Measurements from ENCODE around the gene PHLDA1. TPM values are rescaled to one million over a fixed set of nuclear protein-coding genes. Genes with fewer than 3 reads are reported as not detected.
A peak's percentile ranks its signal among the peaks of the same experiment; 100 is the strongest.

PHLDA1 gene
- total RNA-seq, 1 experiment from 2014 or later: 46.2 TPM

DNA sequence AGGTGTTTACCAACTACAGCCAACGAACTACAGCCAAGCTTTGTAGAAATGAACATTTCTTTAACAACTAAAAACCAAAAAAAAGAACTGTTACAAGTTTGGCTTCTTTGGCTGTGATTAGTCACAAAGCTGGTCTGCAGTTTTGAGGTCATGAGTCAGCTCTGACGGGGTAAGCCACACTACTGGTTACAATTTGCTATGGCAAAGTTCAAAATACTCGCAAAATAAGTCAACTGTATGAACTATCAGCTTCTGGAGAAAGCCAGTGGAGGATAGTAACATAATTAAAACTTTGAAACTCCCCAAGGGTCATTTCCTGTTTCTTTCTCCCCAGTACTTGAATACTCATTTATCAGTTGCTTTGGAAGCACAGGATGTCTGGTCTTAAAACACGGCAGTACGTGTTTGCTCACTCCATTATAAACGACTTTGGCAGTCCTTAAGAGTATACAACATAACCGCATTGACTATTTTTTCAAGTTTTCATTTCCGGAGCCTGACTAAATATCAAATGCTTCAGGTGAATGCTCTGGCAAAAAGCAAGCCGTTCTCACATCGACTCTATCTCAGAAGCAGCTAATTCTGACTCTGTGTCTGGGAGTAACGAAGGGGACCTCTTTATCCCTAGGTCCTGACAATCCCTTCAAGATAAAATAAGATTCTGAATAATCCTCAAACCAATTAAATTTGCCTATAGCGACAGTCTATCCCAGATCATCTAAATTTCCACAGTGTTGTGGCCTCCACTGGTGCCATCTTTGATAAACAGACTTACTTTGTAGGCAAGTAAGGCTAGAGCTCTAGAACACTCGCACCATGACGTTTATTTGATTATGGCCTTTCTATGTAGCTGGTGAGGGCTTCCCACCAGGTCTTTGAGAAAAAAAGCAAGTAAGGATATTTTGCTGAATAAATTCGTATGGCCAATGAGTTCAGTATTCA is 10.6 kb downstream of the PHLDA1 start:
- H3K9me3 ChIP-seq: no peaks in the 10 kb centered on the region
- BruUV-seq (replicated peaks): no TSS peak
- H3K27me3 ChIP-seq (replicated peaks; ENCODE audit: control insufficient read depth, insufficient read depth, low read length): no peaks in the 10 kb centered on the region
- no peaks in the 10 kb centered on the region for H3K27me3 Mint-ChIP-seq (ENCODE audit: insufficient read depth, unreplicated experiment)
- no peak overlapping the region for H3K4me3 Mint-ChIP-seq (ENCODE audit: unreplicated experiment)
- H3K4me3 ChIP-seq (ENCODE audit: low read depth, low read length): no peak overlapping the region
- H3K4me1 Mint-ChIP-seq (ENCODE audit: low read depth, unreplicated experiment): peaks cover 24% of the 10 kb centered on the region
- POLR2A ChIA-PET: no interaction called here
- no peak for DNase-seq
- H3K4me1 ChIP-seq: peaks cover 33% of the 10 kb centered on the region
- no peaks in the 10 kb centered on the region for H3K36me3 ChIP-seq (ENCODE audit: control insufficient read depth, insufficient read depth, low read length)
- peaks cover 2% of the 10 kb centered on the region for H3K9me3 Mint-ChIP-seq (ENCODE audit: unreplicated experiment)
- intact Hi-C loops (cut with micrococcal nuclease; ENCODE audit: unreplicated experiment): no loop called here
- CTCF ChIA-PET: no interaction called here
- TF ChIP-seq CTCF (IDR thresholded peaks at IDR 0.05; ENCODE audit: insufficient read depth in 1 of 2, low read depth in 1 of 2, low read length in 1 of 2, severe bottlenecking in 1 of 2, unreplicated experiment in 1 of 2): no peak
- peaks cover 6% of the 10 kb centered on the region for H3K36me3 Mint-ChIP-seq (ENCODE audit: insufficient read depth, unreplicated experiment)
- peak overlapping the region; percentile 71 for H3K27ac Mint-ChIP-seq (ENCODE audit: unreplicated experiment)

DNA sequence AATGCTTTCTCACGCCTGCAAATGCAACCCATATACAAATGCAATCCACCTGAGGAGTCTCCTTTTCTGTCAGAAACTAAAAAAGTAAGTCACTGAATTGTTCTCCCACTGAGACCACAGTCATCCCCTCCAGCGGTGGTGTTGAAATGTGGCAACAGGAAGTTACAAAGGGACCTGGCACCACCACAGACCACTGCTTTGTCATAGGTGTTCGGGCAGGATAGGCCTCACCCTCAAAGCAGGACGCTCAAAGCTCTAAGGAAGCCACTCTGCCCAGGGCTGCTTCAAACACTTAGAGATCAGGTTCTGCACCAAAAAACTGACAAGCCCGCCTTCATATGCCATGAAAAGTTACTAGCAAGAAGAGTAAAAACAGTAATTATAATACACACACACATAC is 11.3 kb downstream of the PHLDA1 start:
- Histone ChIP-seq H3K4me3 (ENCODE audit: low read depth, low read length) (no peak overlapping the region), H3K27me3 (replicated peaks; ENCODE audit: control insufficient read depth, insufficient read depth, low read length) (no peaks in the 10 kb centered on the region), H3K4me1 (peaks cover 37% of the 10 kb centered on the region), H3K36me3 (ENCODE audit: control insufficient read depth, insufficient read depth, low read length) (no peaks in the 10 kb centered on the region), H3K9me3 (no peaks in the 10 kb centered on the region)
- intact Hi-C loops (cut with micrococcal nuclease; ENCODE audit: unreplicated experiment): no loop called here
- peak overlapping the region; percentile 71 for H3K27ac Mint-ChIP-seq (ENCODE audit: unreplicated experiment)
- peaks cover 9% of the 10 kb centered on the region for H3K9me3 Mint-ChIP-seq (ENCODE audit: unreplicated experiment)
- no peak overlapping the region for H3K4me3 Mint-ChIP-seq (ENCODE audit: unreplicated experiment)
- no TSS peak for BruUV-seq (replicated peaks)
- H3K27me3 Mint-ChIP-seq (ENCODE audit: insufficient read depth, unreplicated experiment): no peaks in the 10 kb centered on the region
- H3K4me1 Mint-ChIP-seq (ENCODE audit: low read depth, unreplicated experiment): peaks cover 30% of the 10 kb centered on the region
- H3K36me3 Mint-ChIP-seq (ENCODE audit: insufficient read depth, unreplicated experiment): no peaks in the 10 kb centered on the region
- TF ChIP-seq CTCF (IDR thresholded peaks at IDR 0.05; ENCODE audit: insufficient read depth in 1 of 2, low read depth in 1 of 2, low read length in 1 of 2, severe bottlenecking in 1 of 2, unreplicated experiment in 1 of 2): no peak
- no peak for DNase-seq
- ChIA-PET POLR2A (interaction anchor here (0.7 kb wide), 1 partner anchor 68 kb away, joined by 3 read pairs; no protein-coding TSS in a partner anchor), CTCF (no interaction called here)

GRCh38 chr12:76018672-76019071 is 12.9 kb downstream of the PHLDA1 start:
- CTCF ChIA-PET: no interaction called here
- no peak overlapping the region for H3K4me3 ChIP-seq (ENCODE audit: low read depth, low read length)
- H3K4me1 ChIP-seq: peaks cover 49% of the 10 kb centered on the region
- BruUV-seq (replicated peaks): no TSS peak
- Mint-ChIP-seq H3K27ac (ENCODE audit: unreplicated experiment) (peak overlapping the region; percentile 64), H3K4me3 (ENCODE audit: unreplicated experiment) (no peak overlapping the region), H3K27me3 (ENCODE audit: insufficient read depth, unreplicated experiment) (no peaks in the 10 kb centered on the region), H3K9me3 (ENCODE audit: unreplicated experiment) (peaks cover 14% of the 10 kb centered on the region), H3K4me1 (ENCODE audit: low read depth, unreplicated experiment) (peaks cover 43% of the 10 kb centered on the region), H3K36me3 (ENCODE audit: insufficient read depth, unreplicated experiment) (no peaks in the 10 kb centered on the region)
- H3K27me3 ChIP-seq (replicated peaks; ENCODE audit: control insufficient read depth, insufficient read depth, low read length): no peaks in the 10 kb centered on the region
- no peak for TF ChIP-seq CTCF (IDR thresholded peaks at IDR 0.05; ENCODE audit: insufficient read depth in 1 of 2, low read depth in 1 of 2, low read length in 1 of 2, severe bottlenecking in 1 of 2, unreplicated experiment in 1 of 2)
- H3K9me3 ChIP-seq: no peaks in the 10 kb centered on the region
- no peaks in the 10 kb centered on the region for H3K36me3 ChIP-seq (ENCODE audit: control insufficient read depth, insufficient read depth, low read length)
- intact Hi-C loops (cut with micrococcal nuclease; ENCODE audit: unreplicated experiment): no loop called here
- no peak for DNase-seq
- POLR2A ChIA-PET: no interaction called here
